AG09309 (cell line): Measurements from ENCODE around the gene XBP1.
"Not testable (repeated sequence)": the region's sequence is repeated elsewhere in the genome, so short reads cannot be mapped to it uniquely, and the experiment has no call there.

ENCODE experiments used
- DNase-seq: peaks from one replicate; pipeline ENCODE4 v3.0.0-alpha.2; 2010; ENCODE audit warnings: low read depth
- H3K4me3 ChIP-seq: 2 replicates; pipeline ENCODE4 v1.5.1; 2011; ENCODE audit warnings: mild to moderate bottlenecking, low read depth, low read length, moderate library complexity; ENCODE audit not compliant: control insufficient read depth
- CTCF ChIP-seq: IDR thresholded peaks from 2 replicates; pipeline ENCODE4 v1.5.1; 2011; ENCODE audit warnings: mild to moderate bottlenecking, low read depth, low read length, inconsistent platforms; ENCODE audit not compliant: insufficient read depth, control insufficient read depth; ENCODE audit errors: missing control alignments

The XBP1 gene

GRCh38 chr22:28810821-28811491 is 10.6 kb upstream of the XBP1 start:
- TF ChIP-seq CTCF: no peak
- DNase-seq: no peak
- no peak overlapping the region for H3K4me3 ChIP-seq

GRCh38 chr22:28808716-28809355 is 8.5 kb upstream of the XBP1 start:
- DNase-seq: no peak
- no peak overlapping the region for H3K4me3 ChIP-seq
- TF ChIP-seq CTCF: no peak

- H3K4me3 ChIP-seq, DNase-seq: not testable (repeated sequence)
These were observed 5.1 kb upstream of the XBP1 start for GRCh38 chr22:28805426-28805825.

DNA sequence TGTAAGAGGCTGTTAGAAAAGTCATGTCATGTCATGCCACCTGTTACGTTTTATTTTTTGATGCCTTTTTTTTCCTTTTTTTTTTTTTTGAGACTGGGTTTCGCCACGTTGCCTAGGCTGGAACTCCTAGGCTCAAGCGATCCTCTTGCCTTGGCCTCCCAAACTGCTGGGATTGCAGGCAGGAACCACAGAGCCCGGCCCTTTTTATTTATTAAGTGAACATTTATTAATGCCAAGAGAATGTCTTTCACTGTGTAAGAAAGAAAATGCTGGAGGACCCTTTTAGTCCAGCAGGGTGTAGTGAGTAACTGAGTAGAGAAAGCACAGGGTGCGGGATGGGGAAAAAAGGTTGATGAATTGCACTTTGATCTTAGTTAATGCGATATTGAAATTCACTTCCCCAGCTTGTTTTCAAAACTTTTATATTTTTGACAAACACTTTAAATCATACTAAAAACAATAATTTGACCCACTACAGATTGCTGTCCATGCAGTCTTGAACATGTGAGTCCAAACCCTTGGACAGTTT is 2.3 kb upstream of the XBP1 start:
- H3K4me3 ChIP-seq: no peak overlapping the region
- TF ChIP-seq CTCF: no peak
- no peak for DNase-seq

- DNase-seq: no peak
- no peak for TF ChIP-seq CTCF
- H3K4me3 ChIP-seq: no peak overlapping the region
These were observed 1.7 kb upstream of the XBP1 start for GRCh38 chr22:28801845-28802594.

DNA sequence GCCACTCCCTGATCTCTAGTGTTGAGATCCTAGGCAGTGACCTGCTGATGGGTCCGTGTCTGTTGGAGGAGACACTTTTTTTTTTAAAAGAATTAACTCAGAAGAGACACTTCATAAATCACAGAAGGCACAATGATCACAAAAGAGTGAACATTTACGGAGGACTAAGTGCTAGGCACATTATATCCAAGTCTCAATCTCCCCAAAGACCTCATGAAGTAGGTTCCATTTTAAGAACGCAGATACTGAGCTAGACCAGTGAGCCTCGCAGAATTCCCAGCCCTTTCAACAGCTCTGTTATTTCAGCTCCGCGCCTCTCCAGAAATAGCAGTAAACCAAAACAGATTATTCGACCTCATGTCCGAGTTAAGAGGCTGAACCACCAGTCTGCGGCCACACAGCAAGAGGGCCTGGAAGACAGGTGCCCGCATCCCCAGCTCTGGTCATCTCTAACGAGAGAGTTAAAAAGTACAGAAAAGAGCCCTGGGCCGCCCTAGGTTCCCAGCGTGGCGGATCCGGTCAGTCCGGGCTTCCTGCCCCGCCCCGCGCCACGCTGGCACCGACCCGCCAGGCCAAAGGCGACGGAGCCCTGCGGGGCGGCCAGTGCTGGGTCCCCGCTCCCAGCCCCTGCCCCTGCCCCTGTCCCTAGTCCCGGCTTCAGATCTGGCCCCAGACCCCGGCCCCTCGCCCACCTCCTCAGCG is 612 bp downstream of the XBP1 start:
- no peak for TF ChIP-seq CTCF
- peak; percentile 17 for DNase-seq
- peak overlapping the region; percentile 71 for H3K4me3 ChIP-seq
